Astrocyte (in vitro differentiated cells and primary cell): ENCODE data around the gene AJAP1.

Experiments
- CTCF ChIP-seq: IDR thresholded peaks from 2 replicates; pipeline ENCODE4 v1.5.1; 2011; ENCODE audit warnings: low read depth, mild to moderate bottlenecking, inconsistent platforms, low read length, moderate library complexity; ENCODE audit not compliant: insufficient read depth
- EZH2 ChIP-seq: IDR thresholded peaks from 2 replicates; pipeline ENCODE4 v1.6.1; 2012; ENCODE audit warnings: mild to moderate bottlenecking, low read length, inconsistent platforms; ENCODE audit not compliant: insufficient read depth

GRCh38 chr1:4743978-4744750 lies 89.8 kb downstream of the AJAP1 start:
- TF ChIP-seq CTCF (no peak), EZH2 (no peak)
